ENCODE measurements around the gene CTLA4. TPM values are rescaled to one million over a fixed set of nuclear protein-coding genes. Genes with fewer than 3 reads are reported as not detected.

CTLA4 gene
- total and polyA plus RNA-seq, 9 of the 15 experiments (the other 6 are each of a cell fraction or from before 2014, with no cell fraction given), result 0.10 to 0.22 (median 0.11) TPM; not detected in 4

- TF ChIP-seq, protein P1, sequence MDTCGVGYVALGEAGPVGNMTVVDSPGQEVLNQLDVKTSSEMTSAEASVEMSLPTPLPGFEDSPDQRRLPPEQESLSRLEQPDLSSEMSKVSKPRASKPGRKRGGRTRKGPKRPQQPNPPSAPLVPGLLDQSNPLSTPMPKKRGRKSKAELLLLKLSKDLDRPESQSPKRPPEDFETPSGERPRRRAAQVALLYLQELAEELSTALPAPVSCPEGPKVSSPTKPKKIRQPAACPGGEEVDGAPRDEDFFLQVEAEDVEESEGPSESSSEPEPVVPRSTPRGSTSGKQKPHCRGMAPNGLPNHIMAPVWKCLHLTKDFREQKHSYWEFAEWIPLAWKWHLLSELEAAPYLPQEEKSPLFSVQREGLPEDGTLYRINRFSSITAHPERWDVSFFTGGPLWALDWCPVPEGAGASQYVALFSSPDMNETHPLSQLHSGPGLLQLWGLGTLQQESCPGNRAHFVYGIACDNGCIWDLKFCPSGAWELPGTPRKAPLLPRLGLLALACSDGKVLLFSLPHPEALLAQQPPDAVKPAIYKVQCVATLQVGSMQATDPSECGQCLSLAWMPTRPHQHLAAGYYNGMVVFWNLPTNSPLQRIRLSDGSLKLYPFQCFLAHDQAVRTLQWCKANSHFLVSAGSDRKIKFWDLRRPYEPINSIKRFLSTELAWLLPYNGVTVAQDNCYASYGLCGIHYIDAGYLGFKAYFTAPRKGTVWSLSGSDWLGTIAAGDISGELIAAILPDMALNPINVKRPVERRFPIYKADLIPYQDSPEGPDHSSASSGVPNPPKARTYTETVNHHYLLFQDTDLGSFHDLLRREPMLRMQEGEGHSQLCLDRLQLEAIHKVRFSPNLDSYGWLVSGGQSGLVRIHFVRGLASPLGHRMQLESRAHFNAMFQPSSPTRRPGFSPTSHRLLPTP (IDR thresholded peaks at IDR 0.05; ENCODE audit: borderline replicate concordance, extremely low read depth, insufficient read length), result no peak
- no peak for TF ChIP-seq NFATC3 (IDR thresholded peaks at IDR 0.05)
Observed at GRCh38 chr2:203823173-203823572, 44.4 kb upstream of the CTLA4 start (continued).

DNA sequence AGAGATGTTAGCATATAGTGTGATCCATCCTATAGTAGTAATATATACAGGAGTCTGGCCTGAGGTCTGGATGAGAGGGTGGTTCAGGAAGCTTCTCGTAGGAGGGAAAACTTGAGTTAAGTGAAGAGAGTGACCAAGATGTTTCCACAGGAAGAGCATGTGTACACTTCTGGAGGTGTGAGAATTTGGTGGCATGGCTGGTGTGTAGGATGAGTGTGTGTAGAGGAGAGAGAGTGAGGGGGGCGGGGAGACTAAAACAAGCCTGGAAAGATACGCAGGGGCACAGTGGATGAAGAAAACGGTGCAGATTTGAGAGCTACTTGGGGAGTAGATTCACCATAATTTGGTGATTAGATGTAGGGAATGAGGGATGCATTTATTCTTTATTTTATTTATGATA, 43.5 kb upstream of the CTLA4 start:
- in situ Hi-C loops (cut with MboI) (loop anchor here (10.0 kb wide), 1 partner anchor 1249 kb away; no protein-coding TSS in a partner anchor), intact Hi-C loops (cut with micrococcal nuclease) (no loop called here)
- no peak for DNase-seq (ENCODE audit: extremely low read depth in 1 of 4, low spot score in 3 of 4)
- POLR2A ChIA-PET, result no interaction called here
- no peak overlapping the region for H3K4me3 ChIP-seq
- H3K9ac ChIP-seq (ENCODE audit: insufficient read depth in 1 of 2, low read depth in 2 of 2, low read length in 2 of 2), result no peak overlapping the region
- no peak for TF ChIP-seq ZNF232 (CRISPR knock-in tag; IDR thresholded peaks at IDR 0.05)
- no peak for TF ChIP-seq ZBTB17 (CRISPR knock-in tag; IDR thresholded peaks at IDR 0.05)
- no peak for TF ChIP-seq ESRRA (IDR thresholded peaks at IDR 0.05; ENCODE audit: borderline replicate concordance, low read depth)
- TF ChIP-seq STAT5A (IDR thresholded peaks at IDR 0.05; ENCODE audit: borderline replicate concordance, low read length), result no peak
- no peak for TF ChIP-seq MTA3 (IDR thresholded peaks at IDR 0.05; ENCODE audit: borderline replicate concordance)
- TF ChIP-seq FOXJ2 (tag; IDR thresholded peaks at IDR 0.05), result no peak
- TF ChIP-seq PHF8 (IDR thresholded peaks at IDR 0.05; ENCODE audit: borderline replicate concordance, low read length), result no peak
- TF ChIP-seq YY1 (IDR thresholded peaks at IDR 0.05; ENCODE audit: borderline replicate concordance in 1 of 3, control insufficient read depth in 1 of 3, extremely low read depth in 1 of 3, insufficient read depth in 3 of 3, insufficient read length in 1 of 3, insufficient replicate concordance in 2 of 3, low read depth in 1 of 3, low read length in 2 of 3), result no peak
- no peak for TF ChIP-seq NFATC3 (IDR thresholded peaks at IDR 0.05)
- no peak for TF ChIP-seq SMAD4 (CRISPR knock-in tag; conservative IDR thresholded peaks at IDR 0.05)
- no peak for TF ChIP-seq HDAC8 (tag; IDR thresholded peaks at IDR 0.05)
- no peak for TF ChIP-seq ZNF639 (CRISPR knock-in tag; conservative IDR thresholded peaks at IDR 0.05 in 1 of 2, IDR thresholded peaks at IDR 0.05 in 1 of 2)
- TF ChIP-seq TCF7 (IDR thresholded peaks at IDR 0.05; ENCODE audit: borderline replicate concordance), result no peak
- no peak for TF ChIP-seq RBBP5 (IDR thresholded peaks at IDR 0.05; ENCODE audit: borderline replicate concordance, insufficient read depth, low read length, poor library complexity, severe bottlenecking)
- H3K79me2 ChIP-seq (ENCODE audit: control insufficient read depth, insufficient read depth, low read length), result no peaks in the 10 kb centered on the region
- no peaks in the 10 kb centered on the region for H3K36me3 ChIP-seq (ENCODE audit: control insufficient read depth, insufficient read depth, low read length)
- ATAC-seq, result no peak
- no peaks in the 10 kb centered on the region for H4K20me1 ChIP-seq (replicated peaks; ENCODE audit: control insufficient read depth, insufficient read depth, low read length)
- no peaks in the 10 kb centered on the region for H3K4me1 ChIP-seq (replicated peaks in 1 of 2; ENCODE audit: control insufficient read depth in 2 of 2, insufficient read depth in 2 of 2, low read length in 2 of 2)
- CTCF ChIA-PET (ENCODE audit: low intra/inter-chr PET ratio), result no interaction called here
- peaks cover 0 to 15% of the 10 kb centered on the region in 2 experiments; a peak in 2 of 5 replicates for H3K27me3 ChIP-seq (ENCODE audit: control insufficient read depth in 2 of 2, insufficient read depth in 2 of 2, low read length in 2 of 2)
- no peak overlapping the region for H3K4me2 ChIP-seq (ENCODE audit: insufficient read depth, low read length)
- H3K27ac ChIP-seq (ENCODE audit: extremely low read depth, low read depth, low read length), result no peak overlapping the region
- H3K9me3 ChIP-seq (replicated peaks; ENCODE audit: control insufficient read depth, insufficient read depth, low read depth, low read length), result no peaks in the 10 kb centered on the region
- BruUV-seq (replicated peaks), result no TSS peak
- no peak overlapping the region for H2AFZ ChIP-seq (ENCODE audit: low read depth, low read length)
- 0% methylated on average over 2 of the region's 4 CpGs for WGBS (ENCODE audit: insufficient coverage, low coverage, missing lambda C conversion rate)
- no peak for FAIRE-seq
- no peaks in the 10 kb centered on the region for H3K9me1 ChIP-seq (ENCODE audit: control insufficient read depth, insufficient read depth, low read length)
